HepG2 (cell line): ENCODE results near the gene KNL1. TPM values are rescaled to one million over a fixed set of nuclear protein-coding genes. Genes with fewer than 3 reads are reported as not detected.

Experiments used
- ATAC-seq: fragments of 200-7000 bp; cut with Tn5 transposase; 3 replicates; pipeline ENCODE4 v1.9.1; 2020; ENCODE audit warnings: mild to moderate bottlenecking, moderate library complexity
- BruUV-seq: library from RNA; stranded (reverse); fragments of 400-500 nt; replicated peaks from 2 replicates; lab custom pipeline; 2021; lab: Mats Ljungman, UMichigan
- CTCF ChIA-PET: fragments of 300-600 bp; formaldehyde crosslinking; extraction: SDS; loops from one replicate; lab custom pipeline; 2021; ENCODE audit warnings: low total read pairs, inconsistent platforms, low intra/inter-chr PET ratio; lab: Yijun Ruan, JAX
- POLR2A ChIA-PET: fragments of 350-600 bp; sonication (Branson Sonifier 250); formaldehyde crosslinking; loops from one replicate; lab custom pipeline; 2020; ENCODE audit warnings: antibody characterized with exemption, inconsistent platforms; lab: Yijun Ruan, JAX
- DNase-seq: peaks from one replicate; pipeline ENCODE4 v3.0.0-alpha.2; 2015; ENCODE audit warnings: low spot score
- FAIRE-seq: peaks from 3 replicates; lab custom pipeline; 2011; peaks lifted over from hg19 to GRCh38; lab: Jason Lieb, UNC
- H2AFZ ChIP-seq: one replicate; pipeline ENCODE4 v1.6.1; 2011; ENCODE audit warnings: low read length, inconsistent platforms
- H3K27ac ChIP-seq: fragments of 300-600 bp; 3 replicates; pipeline ENCODE4 v1.8.0; 2011; ENCODE audit warnings: mixed run types, mild to moderate bottlenecking, mixed read lengths, low read length, inconsistent platforms; ENCODE audit not compliant: insufficient read depth; ENCODE audit errors: extremely low read length
- H3K27me3 ChIP-seq, 2 experiments: fragments of 200-600 bp in 1 of 2; 2 replicates in 1 of 2; 3 replicates in 1 of 2; pipeline versions ENCODE4 v1.6.0 to v1.8.0; 2011; ENCODE audit warnings: low read length in 2 of 2, mild to moderate bottlenecking in 2 of 2, moderate library complexity in 2 of 2, inconsistent platforms in 1 of 2; ENCODE audit not compliant: insufficient read depth in 2 of 2, control insufficient read depth in 1 of 2
- H3K36me3 ChIP-seq, 2 experiments: fragments of 200-600 bp in 1 of 2; replicated peaks in 1 of 2; 2 replicates in 1 of 2; 3 replicates in 1 of 2; pipeline versions ENCODE4 v1.5.1 to v1.8.0; 2011; ENCODE audit warnings: low read length in 2 of 2, inconsistent platforms in 1 of 2; ENCODE audit not compliant: insufficient read depth in 2 of 2, control insufficient read depth in 1 of 2
- H3K4me1 ChIP-seq: 2 replicates; pipeline ENCODE4 v1.5.1; 2012; ENCODE audit warnings: low read length, inconsistent platforms; ENCODE audit not compliant: insufficient read depth
- H3K4me2 ChIP-seq: 2 replicates; pipeline ENCODE4 v1.6.0; 2011; ENCODE audit warnings: low read depth, low read length, inconsistent platforms
- H3K4me3 ChIP-seq, 3 experiments: fragments of 200-600 bp in 1 of 3; sonication (generic), shearing (Covaris generic) in 1 of 3; replicated peaks in 1 of 3; 2 replicates each; pipeline ENCODE4 v1.5.1; 2011 to 2016; ENCODE audit warnings: low read length in 3 of 3, inconsistent platforms in 2 of 3, low read depth in 2 of 3, mild to moderate bottlenecking in 2 of 3, control low read depth in 1 of 3, mixed read lengths in 1 of 3; ENCODE audit not compliant: insufficient read depth in 1 of 3
- H3K79me2 ChIP-seq: one replicate; pipeline ENCODE4 v1.6.1; 2011; ENCODE audit warnings: low read length, inconsistent platforms; ENCODE audit not compliant: insufficient read depth
- H3K9ac ChIP-seq: 2 replicates; pipeline ENCODE4 v1.6.0; 2011; ENCODE audit warnings: mild to moderate bottlenecking, low read depth, low read length, inconsistent platforms; ENCODE audit not compliant: insufficient read depth
- H3K9me3 ChIP-seq: 2 replicates; pipeline ENCODE4 v1.5.1; 2012; ENCODE audit warnings: mild to moderate bottlenecking, low read length
- H4K20me1 ChIP-seq: 2 replicates; pipeline ENCODE4 v1.6.0; 2011; ENCODE audit warnings: inconsistent platforms, mild to moderate bottlenecking, low read length, moderate library complexity; ENCODE audit not compliant: insufficient read depth
- ATF6 ChIP-seq: sonication (generic); formaldehyde crosslinking; conservative IDR thresholded peaks from 2 replicates; pipeline ENCODE4 v1.4.0; 2020; ENCODE audit warnings: missing genetic modification reagents
- CEBPG ChIP-seq: IDR thresholded peaks from 2 replicates; pipeline ENCODE4 v1.6.1; 2016
- DR1 ChIP-seq: sonication (generic); formaldehyde crosslinking; IDR thresholded peaks from 2 replicates; pipeline ENCODE4 v1.8.0; 2021; ENCODE audit warnings: mild to moderate bottlenecking, missing genetic modification reagents, inconsistent platforms
- MEF2D ChIP-seq: sonication (generic); formaldehyde crosslinking; IDR thresholded peaks from 2 replicates; pipeline ENCODE4 v1.5.1; 2020; ENCODE audit warnings: mild to moderate bottlenecking, missing genetic modification reagents
- MTA3 ChIP-seq: sonication (generic); formaldehyde crosslinking; IDR thresholded peaks from 2 replicates; pipeline ENCODE4 v1.4.0; 2020; ENCODE audit warnings: missing genetic modification reagents
- RFX3 ChIP-seq: IDR thresholded peaks from 2 replicates; pipeline ENCODE4 v1.6.1; 2016; ENCODE audit warnings: missing biosample characterization, missing genetic modification reagents
- SKI ChIP-seq: fragments of 450-650 bp; IDR thresholded peaks from one replicate; pipeline ENCODE4 v1.6.1; 2018; ENCODE audit warnings: mild to moderate bottlenecking; ENCODE audit not compliant: partially characterized antibody
- TERF1 ChIP-seq: sonication (generic); formaldehyde crosslinking; IDR thresholded peaks from 2 replicates; pipeline ENCODE4 v1.8.0; 2022; ENCODE audit warnings: mild to moderate bottlenecking, missing genetic modification reagents, moderate library complexity
- TOE1 ChIP-seq: sonication (generic); formaldehyde crosslinking; IDR thresholded peaks from 2 replicates; pipeline ENCODE4 v1.4.0; 2020; ENCODE audit warnings: mild to moderate bottlenecking, missing genetic modification reagents
- ZFP62 ChIP-seq: sonication (generic); formaldehyde crosslinking; IDR thresholded peaks from 2 replicates; pipeline ENCODE4 v1.4.0; 2020; ENCODE audit warnings: missing genetic modification reagents
- ZNF646 ChIP-seq: sonication (generic); formaldehyde crosslinking; IDR thresholded peaks from 2 replicates; pipeline ENCODE4 v1.9.0; 2021; ENCODE audit warnings: mild to moderate bottlenecking, missing genetic modification reagents
- WGBS: methylation state at CpG from one replicate; pipeline ENCODE4 v1.1.6; 2017; ENCODE audit warnings: low lambda C conversion rate; 5-methylcytosine and 5-hydroxymethylcytosine counted together
- in situ Hi-C: cut with HindIII; loops from 2 replicates; pipeline ENCODE4 v1.10.0; 2017; ENCODE audit warnings: low pct_unique_long_range_greater_than_20kb; ENCODE audit not compliant: extremely low pct_ligation_motif_present
- intact Hi-C: fragments of 100-400 bp; cut with micrococcal nuclease; formaldehyde crosslinking; loops from one replicate; pipeline ENCODE4 v1.10.0; 2022; ENCODE audit not compliant: unreplicated experiment
- polyA plus RNA-seq, 8 experiments: library from polyadenylated mRNA; depleted of rRNA in 3 of 8; stranded (reverse) in 7 of 8; unstranded in 1 of 8; fragments of >200 nt; fragmentation: Illumina TruSeq in 4 of 8; extraction: Trizol in 4 of 8; gene quantifications; 2 replicates each; pipeline versions ENCODE4 v1.2.1 to v1.2.3, GENCODE V29; 2011 to 2016; ENCODE audit warnings: low read depth in 4 of 8, missing spikeins in 1 of 8, mixed read lengths in 1 of 8; ENCODE audit not compliant: insufficient read depth in 1 of 8
- total RNA-seq, 5 experiments: library from RNA; depleted of rRNA; stranded (reverse); fragments of >200 nt; fragmentation: Illumina TruSeq; extraction: Trizol; gene quantifications; 2 replicates each; pipeline ENCODE4 v1.2.3, GENCODE V29; 2016; ENCODE audit warnings: low read depth in 1 of 5
- TF ChIP-seq, protein P1 (sequence below): sonication (generic); formaldehyde crosslinking; IDR thresholded peaks from 2 replicates; pipeline ENCODE4 v1.4.0; 2020; ENCODE audit warnings: missing genetic modification reagents, mild to moderate bottlenecking, borderline replicate concordance

Gene KNL1
- total and polyA plus RNA-seq, 2 of the 13 experiments (the other 11 are each of a cell fraction or from before 2014, with no cell fraction given) = 8.0 to 21.4 TPM

DNA sequence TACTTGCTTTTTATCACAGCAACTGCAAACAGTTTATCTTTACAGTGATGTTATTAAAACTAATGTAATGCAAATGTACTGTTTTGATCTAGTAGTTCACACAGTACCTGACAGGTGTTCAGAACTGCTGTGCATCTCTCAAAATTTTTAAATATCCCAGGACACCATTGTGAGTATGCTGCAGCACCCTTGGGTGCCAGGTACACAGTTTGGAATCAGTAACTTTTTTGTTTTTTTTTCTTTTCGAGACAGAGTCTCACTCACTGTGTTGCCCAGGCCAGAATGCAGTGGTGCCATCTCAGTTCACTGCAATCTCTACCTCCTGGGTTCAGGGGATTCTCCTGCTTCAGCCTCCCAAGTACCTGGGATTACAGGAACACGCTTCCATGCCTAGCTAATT lies 3.0 kb downstream of the KNL1 start:
- FAIRE-seq (no peak), DNase-seq (no peak), ATAC-seq (no peak)
- Histone ChIP-seq H3K27ac (no peak overlapping the region), H3K36me3 (no peaks in the 10 kb centered on the region), H4K20me1 (no peaks in the 10 kb centered on the region), H3K4me2 (no peak overlapping the region), H3K79me2 (peaks cover 64% of the 10 kb centered on the region), H3K9ac (no peak overlapping the region), H3K4me3 (no peak overlapping the region), H3K4me1 (peaks cover 29% of the 10 kb centered on the region), H3K27me3 (no peaks in the 10 kb centered on the region; a peak in 1 of 5 replicates), H3K9me3 (no peaks in the 10 kb centered on the region), H2AFZ (no peak overlapping the region)
- WGBS = 98% methylated on average over 2 of the region's 2 CpGs
- BruUV-seq = no TSS peak
- in situ Hi-C loops (no loop called here), intact Hi-C loops (loop anchor here (10.0 kb wide), 2 partner anchors 98 to 158 kb away; partner anchors contain the start of genes RAD51 and RMDN3)
- POLR2A ChIA-PET = no interaction called here
- CTCF ChIA-PET = interaction anchor here (0.5 kb wide), 1 partner anchor 57 kb away, joined by 3 read pairs; no protein-coding TSS in a partner anchor
- TF ChIP-seq MEF2D (CRISPR knock-in tag) (no peak), TOE1 (CRISPR knock-in tag) (no peak), SKI (no peak), MTA3 (CRISPR knock-in tag) (no peak), TERF1 (CRISPR knock-in tag) (no peak), DR1 (CRISPR knock-in tag) (no peak), ZNF646 (CRISPR knock-in tag) (no peak), RFX3 (no peak), ATF6 (CRISPR knock-in tag) (no peak), CEBPG (CRISPR knock-in tag) (no peak), ZFP62 (CRISPR knock-in tag) (no peak)
- TF ChIP-seq, protein P1, sequence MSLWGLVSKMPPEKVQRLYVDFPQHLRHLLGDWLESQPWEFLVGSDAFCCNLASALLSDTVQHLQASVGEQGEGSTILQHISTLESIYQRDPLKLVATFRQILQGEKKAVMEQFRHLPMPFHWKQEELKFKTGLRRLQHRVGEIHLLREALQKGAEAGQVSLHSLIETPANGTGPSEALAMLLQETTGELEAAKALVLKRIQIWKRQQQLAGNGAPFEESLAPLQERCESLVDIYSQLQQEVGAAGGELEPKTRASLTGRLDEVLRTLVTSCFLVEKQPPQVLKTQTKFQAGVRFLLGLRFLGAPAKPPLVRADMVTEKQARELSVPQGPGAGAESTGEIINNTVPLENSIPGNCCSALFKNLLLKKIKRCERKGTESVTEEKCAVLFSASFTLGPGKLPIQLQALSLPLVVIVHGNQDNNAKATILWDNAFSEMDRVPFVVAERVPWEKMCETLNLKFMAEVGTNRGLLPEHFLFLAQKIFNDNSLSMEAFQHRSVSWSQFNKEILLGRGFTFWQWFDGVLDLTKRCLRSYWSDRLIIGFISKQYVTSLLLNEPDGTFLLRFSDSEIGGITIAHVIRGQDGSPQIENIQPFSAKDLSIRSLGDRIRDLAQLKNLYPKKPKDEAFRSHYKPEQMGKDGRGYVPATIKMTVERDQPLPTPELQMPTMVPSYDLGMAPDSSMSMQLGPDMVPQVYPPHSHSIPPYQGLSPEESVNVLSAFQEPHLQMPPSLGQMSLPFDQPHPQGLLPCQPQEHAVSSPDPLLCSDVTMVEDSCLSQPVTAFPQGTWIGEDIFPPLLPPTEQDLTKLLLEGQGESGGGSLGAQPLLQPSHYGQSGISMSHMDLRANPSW (CRISPR knock-in tag) = no peak
